Muscle of arm (tissue), 12 donors: ENCODE measurements around the gene CD164L2. TPM values are rescaled to one million over a fixed set of nuclear protein-coding genes. Genes with fewer than 3 reads are reported as not detected.
"Not testable (repeated sequence)": the region's sequence is repeated elsewhere in the genome, so short reads cannot be mapped to it uniquely, and the experiment has no call there.

Experiments used
- DNase-seq: peaks from one replicate; pipeline ENCODE4 v3.0.0-alpha.2; 2013
- polyA plus RNA-seq, 12 donors: library from polyadenylated mRNA; unstranded; fragments of 120-200 nt; gene quantifications; one replicate each; pipeline ENCODE4 v1.2.1, GENCODE V29; 2013; ENCODE audit not compliant: insufficient read length in 12 of 12

The CD164L2 gene
- polyA plus RNA-seq, 12 donors = 0.12 to 0.55 TPM; not detected in 10

DNA sequence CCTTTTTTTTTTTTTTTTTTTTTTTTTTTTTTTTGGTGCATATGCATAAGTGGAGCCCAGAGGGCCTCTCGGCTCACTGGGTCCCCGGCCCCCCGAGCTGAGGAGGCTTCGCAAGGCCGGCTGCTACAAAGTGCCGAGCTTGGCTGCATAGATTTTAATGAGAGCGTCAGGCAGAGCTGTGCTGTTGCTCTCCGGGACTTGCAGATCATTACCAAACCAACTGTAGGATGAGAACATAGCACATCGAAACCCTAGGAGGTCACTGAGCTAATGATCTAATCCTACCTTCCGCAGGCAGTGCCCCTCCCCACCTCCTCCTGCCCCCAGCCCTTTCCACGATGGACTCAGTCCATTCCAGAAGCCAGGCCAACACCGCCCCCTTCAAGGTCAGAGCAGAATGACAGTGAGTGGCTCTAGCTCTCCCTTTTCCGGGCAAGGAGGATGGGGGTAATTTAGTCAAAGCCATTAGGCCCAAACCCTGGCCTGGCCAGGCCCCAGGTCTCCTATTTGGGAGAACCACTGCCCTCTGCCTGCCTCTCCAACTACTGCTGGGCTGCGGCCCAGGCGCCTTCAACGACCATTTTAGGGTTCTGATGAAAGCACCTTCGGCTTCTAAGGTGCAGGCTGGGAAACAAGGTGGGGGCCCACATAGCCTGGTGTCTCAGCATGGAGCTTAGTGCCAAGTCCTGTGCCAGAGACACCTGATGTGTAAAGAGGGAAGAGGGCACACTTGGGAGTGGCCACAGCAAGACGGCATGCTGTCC lies 22.6 kb upstream of the CD164L2 start:
- DNase-seq = not testable (repeated sequence)

DNA sequence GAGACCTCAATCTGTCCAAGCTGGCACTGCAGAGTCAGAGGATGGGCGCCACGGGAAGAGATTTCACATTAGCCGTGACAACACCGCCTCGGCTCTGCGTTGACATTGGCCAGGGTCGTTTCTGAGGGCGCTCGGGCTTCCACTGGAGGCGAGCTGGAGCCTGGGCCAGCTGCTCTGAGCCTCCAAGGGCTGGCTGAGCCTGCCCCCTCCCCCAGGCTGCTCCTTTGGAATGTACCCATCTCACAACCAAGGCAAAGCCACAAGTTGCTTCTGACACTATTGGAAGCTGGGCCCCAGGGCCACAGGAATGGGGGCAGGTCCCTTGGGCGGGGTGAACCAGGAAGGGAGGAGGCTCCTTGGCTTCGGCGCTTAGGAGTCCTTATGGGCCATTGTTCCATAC lies 21.9 kb upstream of the CD164L2 start:
- no peak for DNase-seq

DNA sequence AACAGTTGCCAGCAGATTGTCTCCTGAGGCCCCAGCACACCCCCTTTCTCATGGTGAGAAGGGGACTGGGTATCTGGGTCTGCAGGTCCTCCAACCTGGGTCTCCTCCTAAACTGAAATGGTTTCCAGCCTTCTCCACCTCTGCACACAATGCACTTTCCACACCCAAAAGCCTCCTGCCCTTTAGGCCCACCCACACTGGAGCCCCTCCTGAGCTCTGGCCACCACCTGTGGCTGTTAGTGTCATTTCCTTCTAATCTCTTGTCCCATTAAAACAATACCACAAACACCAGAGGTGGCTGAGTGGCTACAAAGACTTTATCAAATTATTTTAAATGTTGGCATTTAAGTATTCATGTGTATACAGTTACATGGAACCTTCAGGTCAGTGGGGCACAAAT lies 20.8 kb upstream of the CD164L2 start:
- no peak for DNase-seq

DNA sequence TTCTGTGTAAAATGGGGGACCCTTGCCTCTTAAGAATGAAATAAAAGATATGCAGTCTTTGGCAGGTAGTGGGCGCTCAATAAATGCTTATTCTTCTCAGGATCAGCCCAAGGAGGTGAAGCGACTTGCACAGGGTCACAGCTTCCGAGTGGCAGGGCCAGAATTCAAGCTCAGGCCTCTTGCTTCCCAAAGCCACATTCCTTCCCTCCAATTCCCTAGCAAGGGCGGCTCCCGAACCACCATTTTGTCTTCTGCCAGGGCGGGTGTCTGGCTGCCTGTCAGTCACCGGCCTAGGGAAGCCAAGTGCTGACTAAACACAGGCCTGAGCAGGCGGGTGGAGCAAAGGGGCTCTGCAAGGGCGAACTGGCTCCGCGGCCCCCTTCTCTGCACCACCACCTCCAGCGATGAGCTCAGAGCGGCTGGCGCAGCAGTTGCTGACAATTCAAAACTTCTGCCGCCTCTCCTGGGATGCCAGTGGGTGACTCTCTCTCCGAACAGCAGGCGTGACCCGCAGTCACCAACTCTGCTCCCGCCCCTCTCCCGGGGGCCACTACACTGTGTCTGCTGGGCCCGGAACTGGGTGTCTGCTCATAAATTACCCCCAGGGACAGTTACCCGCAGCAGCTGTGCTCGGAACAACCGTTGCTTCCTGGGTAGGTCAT lies 20.1 kb upstream of the CD164L2 start:
- peak; percentile 73 for DNase-seq

DNA sequence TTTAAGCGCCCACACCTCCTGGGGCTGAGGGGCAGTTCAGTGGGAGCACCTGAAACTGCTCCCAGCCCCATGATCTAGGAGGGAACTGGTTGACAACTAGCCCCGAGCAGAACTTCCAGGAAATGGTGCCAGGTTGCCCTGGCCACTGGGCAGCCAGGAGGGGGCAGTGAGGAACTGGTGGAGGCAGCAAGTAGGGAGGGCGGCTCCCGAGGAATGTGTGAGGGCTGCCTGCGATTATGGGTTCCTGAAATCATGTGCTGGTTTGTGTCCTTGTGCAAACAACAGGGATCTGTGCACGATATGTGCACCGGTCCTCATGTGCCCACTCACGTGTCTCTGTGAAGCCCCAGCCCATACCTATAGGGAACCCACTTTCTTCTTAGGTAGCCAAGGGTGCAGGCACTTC lies 19.2 kb upstream of the CD164L2 start:
- peak; percentile 50 for DNase-seq

DNA sequence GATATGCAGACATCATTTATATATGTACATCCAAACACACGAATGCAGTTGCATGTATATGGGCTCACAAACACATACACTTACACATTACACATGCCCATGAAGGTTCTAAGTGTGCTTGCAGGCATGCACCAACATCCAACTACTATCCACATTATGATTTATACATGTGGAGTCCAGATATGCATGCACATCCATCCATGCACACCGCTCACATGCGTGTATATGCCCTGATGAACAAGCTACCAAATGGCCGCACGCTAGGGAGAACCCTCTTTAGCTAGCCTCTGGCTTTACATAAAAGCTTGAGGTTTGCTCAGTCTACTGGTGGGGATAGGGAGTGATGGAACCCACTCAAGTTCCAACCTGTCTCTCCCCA lies 17.8 kb upstream of the CD164L2 start:
- no peak for DNase-seq

DNA sequence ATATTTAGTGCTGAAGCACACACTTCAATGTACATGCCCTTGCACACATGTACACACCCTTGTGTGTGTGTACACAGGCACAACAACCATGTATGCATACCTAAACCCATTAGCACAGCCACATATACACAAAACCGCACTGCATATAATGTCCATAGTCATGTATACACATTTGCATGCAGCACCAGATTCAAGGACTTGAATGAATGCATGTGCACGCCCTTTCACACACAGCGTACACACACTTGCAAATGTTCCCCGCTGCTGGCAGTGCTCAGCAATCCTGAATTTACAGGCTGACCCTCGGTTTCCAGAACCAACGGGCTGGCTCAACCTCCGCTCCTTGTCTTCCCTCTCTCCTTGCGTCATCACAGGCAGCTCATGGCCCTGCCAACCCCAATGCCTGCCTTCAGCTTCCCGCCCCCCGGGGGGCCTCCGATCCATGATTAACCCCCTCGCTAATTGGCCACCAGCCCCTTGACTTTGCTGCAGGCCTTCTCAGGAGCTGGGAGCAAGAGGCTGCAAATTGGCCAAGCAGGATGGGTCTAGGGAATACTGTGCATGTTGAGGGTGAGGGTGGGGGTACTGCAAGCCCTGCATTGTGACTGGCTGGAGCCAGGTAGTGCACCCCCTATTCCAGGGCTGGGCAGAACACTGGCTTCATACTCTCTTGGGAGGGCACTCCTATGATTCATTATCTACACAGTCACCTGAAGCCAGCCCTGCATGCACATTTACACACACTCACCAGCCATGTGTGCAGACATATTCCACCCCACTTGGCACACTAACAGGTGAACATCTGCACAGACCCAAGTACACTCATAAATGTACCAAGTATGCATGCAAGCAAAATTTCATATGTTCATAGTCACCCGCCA lies 17.2 kb upstream of the CD164L2 start:
- DNase-seq = no peak

DNA sequence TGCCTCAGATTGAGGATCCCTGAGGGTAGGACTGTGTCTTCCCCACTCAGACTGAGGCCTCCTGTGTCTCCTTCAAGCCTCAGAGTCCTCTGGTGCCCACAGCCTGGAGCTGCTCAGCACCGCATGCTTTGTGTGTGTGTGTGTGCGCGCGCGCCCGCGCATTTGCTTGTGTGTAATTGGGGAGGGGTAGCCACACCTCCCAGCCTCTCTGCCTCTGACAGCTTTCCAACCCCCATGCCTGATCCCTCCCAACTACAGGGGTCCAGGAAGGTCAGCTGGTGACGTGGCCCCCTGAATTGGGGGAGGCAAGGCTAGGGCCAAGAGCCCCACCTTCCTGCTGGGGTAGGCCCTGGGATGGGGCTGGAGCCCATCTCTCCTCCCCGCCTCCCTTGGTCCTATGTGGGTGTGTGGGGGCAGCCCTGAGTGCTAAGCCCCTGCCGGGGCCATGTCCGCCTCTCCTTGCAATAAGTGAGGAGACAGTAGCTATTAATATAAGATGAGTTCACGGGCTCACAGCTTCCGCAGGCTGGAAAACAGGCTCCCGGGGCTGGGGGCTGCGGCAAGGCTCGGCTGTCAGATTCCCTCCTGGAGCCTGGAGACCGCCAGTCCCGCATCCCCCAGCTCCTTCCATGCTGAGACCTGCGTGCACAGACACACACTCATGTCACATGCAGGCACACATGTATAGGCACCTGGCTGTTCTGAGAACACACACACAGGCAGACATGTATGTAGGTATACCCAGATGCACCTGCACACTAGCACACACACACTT lies 16.3 kb upstream of the CD164L2 start:
- no peak for DNase-seq

DNA sequence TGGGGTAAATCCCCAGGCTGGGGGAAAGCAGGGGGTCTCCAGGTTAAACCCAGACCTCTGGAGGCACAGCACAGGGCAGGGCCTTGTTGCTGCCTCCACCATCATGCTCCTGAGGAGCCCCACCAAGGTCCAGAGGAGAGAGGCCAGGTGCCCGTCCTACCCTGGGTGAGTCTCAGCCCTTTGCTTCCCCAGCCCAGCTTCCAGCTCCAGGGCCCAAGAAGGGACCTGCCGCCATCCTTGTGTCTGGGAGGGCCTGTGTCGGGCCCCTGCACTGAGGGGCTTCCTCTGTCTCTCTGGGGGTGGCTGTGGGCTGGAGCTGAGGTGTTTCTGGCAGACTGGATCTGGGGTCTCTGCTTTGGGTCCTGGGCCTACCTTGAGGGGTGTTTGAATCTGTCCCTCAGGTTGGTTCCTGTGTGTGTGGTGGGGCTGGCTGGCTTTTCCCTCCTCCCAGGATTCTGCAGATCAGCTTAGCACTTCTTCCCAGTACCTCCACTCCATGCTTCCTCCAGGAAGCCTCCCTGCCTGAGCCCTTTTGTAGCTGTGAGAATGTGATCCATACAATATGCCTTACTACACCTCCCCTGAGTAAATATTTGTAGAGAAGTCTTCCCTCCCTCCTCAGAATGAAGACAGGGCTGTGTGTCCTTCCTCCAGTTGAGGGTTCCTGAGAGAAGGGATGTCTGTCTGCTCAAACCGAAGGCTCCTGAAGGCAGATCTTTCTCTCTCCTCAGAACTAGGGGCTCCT lies 15.4 kb upstream of the CD164L2 start:
- DNase-seq = no peak

DNA sequence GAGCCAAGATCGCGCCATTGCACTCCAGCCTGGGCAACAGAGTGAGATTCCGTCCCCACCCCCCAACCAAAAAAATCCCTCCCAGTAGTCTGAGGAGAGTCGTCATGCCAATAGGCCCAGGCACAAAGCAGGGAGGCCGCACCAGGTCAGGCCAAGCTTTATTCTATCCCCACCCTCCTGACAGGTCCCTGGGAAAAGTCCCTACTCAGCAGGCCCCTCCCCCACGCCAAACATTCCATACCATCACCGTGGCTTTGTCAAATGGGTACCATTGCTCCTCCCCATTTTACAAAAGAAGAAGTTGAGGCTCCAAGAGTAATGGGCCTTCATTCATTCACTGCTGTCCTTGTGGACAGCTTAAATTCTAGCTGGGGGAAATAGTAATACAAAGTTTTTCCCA lies 14.6 kb upstream of the CD164L2 start:
- DNase-seq = no peak

DNA sequence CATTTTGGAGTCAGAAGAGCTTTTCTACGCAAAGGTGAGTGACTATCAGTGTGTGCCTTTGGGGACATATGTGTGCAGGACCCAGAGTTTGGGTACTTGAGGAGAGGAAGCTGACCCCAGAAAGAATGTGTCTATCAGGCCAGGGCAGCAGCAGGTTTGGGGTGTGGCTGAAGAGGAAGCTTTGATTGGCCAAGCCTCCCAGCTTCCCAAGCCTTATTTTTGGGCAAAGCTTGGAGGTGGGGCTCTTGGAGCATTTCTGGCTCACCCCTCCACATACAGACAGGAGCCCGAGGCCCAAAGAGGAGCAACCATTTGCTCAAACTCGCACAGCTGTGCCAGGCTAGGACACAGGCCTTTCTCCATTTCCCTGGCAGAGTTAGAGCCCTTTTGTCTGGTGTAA lies 14.0 kb upstream of the CD164L2 start:
- DNase-seq = no peak

DNA sequence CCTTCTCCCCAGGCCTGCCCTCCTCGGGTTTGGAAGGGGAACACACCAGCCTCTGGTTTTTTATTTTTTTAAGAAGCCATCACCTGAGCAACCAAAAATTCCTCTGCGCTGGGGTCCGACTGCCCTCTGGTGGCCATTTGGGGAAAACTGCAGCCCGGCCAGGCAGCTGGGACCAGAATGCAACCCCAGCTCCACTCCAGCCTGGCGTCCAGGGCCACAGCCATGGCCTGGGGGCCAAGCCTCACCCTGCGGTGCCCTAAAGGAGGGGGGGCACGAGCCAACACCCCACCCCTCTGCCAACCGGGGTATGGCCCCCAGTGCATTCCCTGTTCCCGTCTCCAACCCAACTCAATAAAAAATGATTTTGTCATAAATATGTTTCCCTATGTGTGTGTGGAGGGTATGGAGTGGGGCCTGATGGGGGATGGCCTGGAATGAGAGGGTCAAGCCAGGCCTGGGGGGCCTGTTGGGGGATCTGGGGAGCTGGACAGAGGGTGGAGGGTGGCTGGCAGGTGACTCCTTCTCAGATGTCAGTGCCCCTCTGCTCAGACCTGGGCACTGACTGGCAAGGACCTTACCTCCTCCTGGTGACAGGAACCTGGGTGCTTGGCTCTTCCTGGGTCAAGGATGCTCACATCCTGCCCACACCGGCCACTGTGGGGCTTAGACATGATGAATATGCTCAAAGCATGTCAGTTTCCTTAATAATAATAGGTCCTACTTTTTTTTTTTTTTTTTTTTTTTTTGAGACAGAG lies 12.5 kb upstream of the CD164L2 start:
- peak; percentile 74 for DNase-seq

DNA sequence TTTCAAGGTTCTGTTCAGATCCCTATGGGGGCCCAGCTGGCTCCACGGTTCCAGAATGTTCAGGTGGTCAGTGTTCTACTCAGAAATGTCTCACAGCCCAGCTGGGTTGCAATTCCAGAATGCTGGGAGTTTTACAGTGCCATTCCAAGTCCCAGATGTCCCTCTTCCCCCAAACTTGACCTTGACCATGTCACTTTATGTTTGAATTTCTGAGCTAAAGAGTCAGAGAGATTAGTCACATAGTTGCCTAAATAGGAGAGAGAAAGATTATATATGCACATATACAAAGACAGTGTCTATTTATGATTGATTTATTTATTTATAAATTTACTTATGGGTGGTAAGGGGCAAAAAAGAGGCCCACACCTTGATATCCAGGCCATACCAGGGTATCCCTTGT lies 11.8 kb upstream of the CD164L2 start:
- DNase-seq = no peak

DNA sequence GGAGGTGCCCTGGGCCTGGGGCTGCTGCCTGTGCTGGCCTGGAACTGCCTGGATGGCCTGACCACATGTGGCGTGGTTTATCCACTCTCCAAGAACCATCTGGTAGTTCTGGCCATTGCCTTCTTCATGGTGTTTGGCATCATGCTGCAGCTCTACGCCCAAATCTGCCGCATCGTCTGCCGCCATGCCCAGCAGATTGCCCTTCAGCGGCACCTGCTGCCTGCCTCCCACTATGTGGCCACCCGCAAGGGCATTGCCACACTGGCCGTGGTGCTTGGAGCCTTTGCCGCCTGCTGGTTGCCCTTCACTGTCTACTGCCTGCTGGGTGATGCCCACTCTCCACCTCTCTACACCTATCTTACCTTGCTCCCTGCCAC lies 11.1 kb upstream of the CD164L2 start:
- DNase-seq = no peak

DNA sequence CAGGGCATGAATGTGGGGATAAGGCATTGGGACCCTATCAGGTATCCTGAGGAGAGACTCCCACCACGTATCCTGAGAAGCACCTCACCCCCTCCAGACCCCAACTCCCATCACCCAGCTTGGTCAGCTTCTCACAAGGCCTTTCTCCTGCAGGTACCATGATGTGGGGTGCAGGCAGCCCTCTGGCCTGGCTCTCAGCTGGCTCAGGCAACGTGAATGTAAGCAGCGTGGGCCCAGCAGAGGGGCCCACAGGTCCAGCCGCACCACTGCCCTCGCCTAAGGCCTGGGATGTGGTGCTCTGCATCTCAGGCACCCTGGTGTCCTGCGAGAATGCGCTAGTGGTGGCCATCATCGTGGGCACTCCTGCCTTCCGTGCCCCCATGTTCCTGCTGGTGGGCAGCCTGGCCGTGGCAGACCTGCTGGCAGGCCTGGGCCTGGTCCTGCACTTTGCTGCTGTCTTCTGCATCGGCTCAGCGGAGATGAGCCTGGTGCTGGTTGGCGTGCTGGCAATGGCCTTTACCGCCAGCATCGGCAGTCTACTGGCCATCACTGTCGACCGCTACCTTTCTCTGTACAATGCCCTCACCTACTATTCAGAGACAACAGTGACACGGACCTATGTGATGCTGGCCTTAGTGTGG lies 10.6 kb upstream of the CD164L2 start:
- no peak for DNase-seq

DNA sequence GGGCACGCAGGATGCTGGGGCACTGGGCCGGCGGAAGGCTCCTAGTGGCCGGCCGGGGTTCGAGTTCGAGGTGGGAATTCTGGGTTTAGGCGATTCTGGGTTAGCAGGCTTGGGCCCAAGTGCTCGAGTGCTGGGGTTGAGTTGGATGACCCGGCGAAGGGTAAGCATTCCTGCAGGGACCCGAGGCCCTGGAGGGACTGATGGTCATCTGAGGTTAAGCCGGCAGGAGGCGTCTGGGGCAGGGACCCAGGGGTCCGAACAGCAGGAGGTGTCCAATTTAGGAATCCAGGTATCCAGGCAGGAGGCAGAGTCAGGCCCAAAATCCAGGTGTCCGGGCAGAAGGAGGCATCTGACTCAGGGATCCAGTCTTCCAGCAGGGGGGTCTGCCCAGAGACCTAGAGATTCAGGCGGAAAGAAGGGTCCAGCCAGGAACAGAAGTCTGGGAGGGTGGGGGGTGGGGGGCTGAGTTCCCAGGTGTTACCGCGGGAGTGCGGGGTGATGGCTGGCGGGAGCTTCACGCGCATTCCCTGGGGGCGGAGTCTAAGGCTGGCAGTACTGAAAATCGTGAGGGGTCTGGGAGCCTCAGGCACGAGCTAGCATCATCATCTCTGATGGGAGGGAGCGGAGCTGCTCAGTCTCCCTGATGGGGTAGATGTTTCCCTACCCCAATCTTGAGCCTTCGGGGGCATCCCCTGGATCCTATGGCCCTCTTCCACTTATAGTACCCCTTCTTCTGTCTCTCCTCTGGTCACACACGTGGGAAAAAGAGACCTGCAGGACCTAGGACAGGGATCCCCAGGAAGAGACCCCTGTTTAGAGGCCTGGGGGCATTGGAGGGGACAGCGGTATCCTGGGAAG lies 9.9 kb upstream of the CD164L2 start:
- no peak for DNase-seq

DNA sequence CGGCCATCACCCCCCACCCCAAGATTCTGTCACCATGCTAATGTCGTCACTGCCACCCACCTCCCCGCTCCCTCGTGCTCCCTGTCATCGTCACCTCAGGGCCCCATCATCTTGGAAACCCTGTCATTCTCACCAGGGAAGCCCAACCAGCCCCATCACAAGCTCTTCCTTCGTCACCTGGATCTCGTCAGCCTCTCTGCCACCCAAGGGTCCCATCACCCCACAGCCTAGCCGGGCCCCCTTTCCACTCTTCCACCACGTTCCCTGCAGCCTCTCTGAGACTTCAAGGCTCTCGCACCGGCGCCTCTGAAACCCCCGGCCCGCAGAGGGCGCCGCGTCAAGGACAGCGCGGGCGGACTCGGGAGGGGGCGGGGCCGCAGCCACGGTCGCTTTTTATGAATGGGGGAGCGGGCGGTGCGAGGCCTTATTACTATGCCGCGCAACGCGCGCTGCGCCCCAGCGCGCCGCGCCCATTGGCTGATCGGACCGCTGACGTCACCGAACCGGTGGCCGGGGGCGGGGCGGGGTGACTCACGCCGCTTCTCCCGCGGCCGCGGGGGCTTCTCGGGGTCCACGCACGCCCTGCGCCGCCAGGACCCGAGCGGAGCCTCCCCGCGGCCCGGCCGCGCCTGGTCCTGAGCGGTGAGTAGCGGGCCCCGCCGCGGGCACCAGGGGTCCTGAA lies 9.1 kb upstream of the CD164L2 start, which contains the start of gene GPR3:
TSS of gene GPR3 (plus strand) at position 527 of the 682 bp plus-strand sequence. CDS start 1,177 bp downstream, outside the sequence.
- peak; percentile 86 for DNase-seq

DNA sequence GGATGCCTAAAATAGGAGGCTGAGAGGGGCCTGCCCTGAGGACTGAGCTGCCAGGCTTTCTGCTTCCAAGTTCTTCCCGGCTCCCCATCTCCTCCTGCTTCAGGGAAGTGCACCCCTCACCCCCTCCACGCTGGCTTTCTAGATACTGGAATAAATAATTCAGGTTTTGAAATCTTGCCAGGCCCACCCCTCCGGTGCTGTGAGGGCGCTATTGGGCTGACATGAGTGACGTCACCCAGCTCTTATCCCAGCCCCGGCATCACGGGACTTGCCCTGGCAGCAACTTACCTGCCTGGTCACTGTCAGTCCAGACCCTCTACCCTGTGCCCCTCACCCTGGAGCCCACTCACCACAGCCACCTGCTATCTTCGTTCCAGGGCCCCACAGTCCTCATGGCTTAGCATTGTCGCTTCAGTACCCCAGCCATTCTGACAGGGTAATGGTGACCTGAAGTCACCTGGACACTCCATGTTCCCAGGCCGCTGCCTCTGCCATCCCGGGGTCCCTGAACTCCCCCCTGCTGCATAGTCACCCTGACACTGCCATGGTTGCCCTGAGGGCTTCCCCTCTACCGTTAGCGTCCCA lies 8.5 kb upstream of the CD164L2 start:
- no peak for DNase-seq
